Motor neuron (in vitro differentiated cells): Measurements from ENCODE around the gene DDX4. TPM values are rescaled to one million over a fixed set of nuclear protein-coding genes. Genes with fewer than 3 reads are reported as not detected.

Experiments used
- ATAC-seq, 8 experiments: fragments of 200-7000 bp; cut with Tn5 transposase; replicated peaks in 6 of 8; 2 replicates each; pipeline ENCODE4 v1.8.0; 2021; ENCODE audit warnings: mild to moderate bottlenecking in 8 of 8, moderate library complexity in 8 of 8
- H3K27ac ChIP-seq, 2 donors: fragments of 250-450 bp; sonication (Bioruptor Pico); 2 replicates each; pipeline ENCODE4 v1.9.0; 2021; ENCODE audit warnings: antibody characterized with exemption in 2 of 2, mild to moderate bottlenecking in 2 of 2, moderate library complexity in 1 of 2
- H3K4me1 ChIP-seq, 2 donors: fragments of 250-450 bp; sonication (Bioruptor Pico); replicated peaks in 1 of 2; 2 replicates each; pipeline ENCODE4 v1.6.1; 2021; ENCODE audit warnings: antibody characterized with exemption in 2 of 2, mild to moderate bottlenecking in 2 of 2, moderate library complexity in 1 of 2
- H3K4me3 ChIP-seq, 5 donors: fragments of 250-450 bp; sonication (Bioruptor Pico); 2 replicates each; pipeline ENCODE4 v1.9.0; 2021; ENCODE audit warnings: antibody characterized with exemption in 5 of 5, mild to moderate bottlenecking in 5 of 5, moderate library complexity in 4 of 5
- WGBS, 10 experiments: fragments of 450-650 bp; shearing (Covaris generic); methylation state at CpG; one replicate each; pipeline ENCODE4 v1.0.0; 2022; 5-methylcytosine and 5-hydroxymethylcytosine counted together
- in situ Hi-C, 9 experiments: fragments of 400-800 bp; cut with MboI; loops; one replicate each; pipeline ENCODE4 v1.15.0; 2021; ENCODE audit warnings: low sequenced_read_pairs in 9 of 9, low pct_unique_long_range_greater_than_20kb in 2 of 9; ENCODE audit not compliant: unreplicated experiment in 9 of 9
- total RNA-seq, 8 experiments: library from RNA; unstranded; fragments of 300-600 nt; gene quantifications; 2 replicates each; pipeline versions ENCODE4 v1.2.3 to v1.2.4, GENCODE V29; 2022

DDX4 gene
- total RNA-seq, 8 experiments from 2014 or later = 0.05 to 1.1 (median 0.53) TPM; not detected in 4

DNA sequence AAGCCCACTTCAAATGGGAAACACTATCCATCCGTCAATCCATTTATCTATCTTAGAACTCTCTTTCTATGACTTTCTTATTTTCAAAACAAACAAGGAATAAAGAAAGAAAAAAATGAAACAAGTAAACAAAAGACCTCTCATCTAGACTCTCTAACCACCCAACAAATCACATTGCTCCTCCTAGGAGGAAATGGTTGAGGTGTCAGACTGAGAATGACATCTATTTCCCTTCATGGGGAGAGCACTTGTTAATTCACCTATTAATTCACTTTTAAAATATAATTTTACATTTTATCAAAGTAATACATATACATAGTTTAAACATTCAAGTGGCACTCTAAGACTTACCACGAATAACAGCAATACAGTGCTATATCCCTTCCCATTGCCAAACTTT, 110.9 kb downstream of the DDX4 start:
- Histone ChIP-seq H3K4me3 (no peak overlapping the region), H3K27ac (no peak overlapping the region), H3K4me1 (no peaks in the 10 kb centered on the region)
- 36 to 100% (median 90%) methylated on average over 1 to 2 of the region's 2 CpGs for WGBS, 10 experiments
- in situ Hi-C loops = no loop called here
- no peak for ATAC-seq

- H3K4me1 ChIP-seq = no peaks in the 10 kb centered on the region
- WGBS, 10 experiments = 28 to 100% (median 87%) methylated on average over 1 to 9 of the region's 10 CpGs
- H3K4me3 ChIP-seq = no peak within 1 kb of the TSS
- H3K27ac ChIP-seq = no peak within 1 kb of the TSS
- peak in 7 of 8 experiments; percentile 50 to 99 (median 84) for ATAC-seq
- in situ Hi-C loops = no loop called here
Measured at GRCh38 chr5:55850839-55851674, 113.2 kb downstream of the DDX4 start, which contains the start of gene IL31RA. Gene IL31RA, plus strand, starts transcription at chr5:55851357. Its CDS starts 214 bp downstream, at chr5:55851571.

GRCh38 chr5:55851675-55851979, 113.8 kb downstream of the DDX4 start:
- 0 to 100% (median 92%) methylated on average over 1 to 2 of the region's 2 CpGs; no CpG with 5 or more reads in 3 of the 10 experiments for WGBS, 10 experiments
- in situ Hi-C loops = no loop called here
- no peak overlapping the region for H3K4me3 ChIP-seq

DNA sequence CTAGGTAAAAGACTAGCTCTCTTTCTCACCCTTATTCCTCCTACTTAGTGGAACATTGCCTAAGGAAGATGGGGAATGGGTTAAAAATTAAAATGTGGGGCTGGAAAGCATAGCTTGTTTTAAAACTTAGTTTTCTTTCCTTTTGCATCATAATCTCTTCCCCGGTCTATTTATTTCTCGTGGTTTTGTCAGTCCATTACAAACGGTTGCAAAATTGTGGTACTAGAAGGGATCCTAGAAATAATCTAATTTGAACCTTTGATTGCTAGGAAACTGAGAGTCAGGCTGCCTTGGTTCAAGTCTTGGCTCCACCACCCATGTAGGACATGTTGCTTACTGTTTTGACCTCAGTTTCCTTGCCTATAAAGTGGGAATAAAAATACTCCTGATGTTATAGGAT, 114.6 kb downstream of the DDX4 start:
- 0 to 87% (median 82%) methylated on average over 3 of the region's 3 CpGs; no CpG with 5 or more reads in 3 of the 10 experiments for WGBS, 10 experiments
- no peak overlapping the region for H3K27ac ChIP-seq
- in situ Hi-C loops = no loop called here
- no peak for ATAC-seq
- H3K4me1 ChIP-seq = no peaks in the 10 kb centered on the region
- no peak overlapping the region for H3K4me3 ChIP-seq

More at GRCh38 chr5:55851675-55851979, 113.8 kb downstream of the DDX4 start:
- Histone ChIP-seq H3K4me1 (no peaks in the 10 kb centered on the region), H3K27ac (no peak overlapping the region)
- ATAC-seq = peak in 1 of 8 experiments; percentile 20

GRCh38 chr5:55853041-55853670, 115.3 kb downstream of the DDX4 start:
- in situ Hi-C loops = no loop called here
- WGBS, 10 experiments = 0 to 100% (median 84%) methylated on average over 1 to 3 of the region's 3 CpGs
- Histone ChIP-seq H3K4me1 (no peaks in the 10 kb centered on the region), H3K4me3 (no peak overlapping the region), H3K27ac (no peak overlapping the region)
- peak in 2 of 8 experiments; percentile 28 to 62 for ATAC-seq

GRCh38 chr5:55853818-55854217, 116.0 kb downstream of the DDX4 start:
- H3K4me3 ChIP-seq = no peak overlapping the region
- in situ Hi-C loops = no loop called here
- H3K27ac ChIP-seq = no peak overlapping the region
- no peaks in the 10 kb centered on the region for H3K4me1 ChIP-seq
- ATAC-seq = no peak
- WGBS, 10 experiments = 5 to 92% (median 76%) methylated on average over 1 to 3 of the region's 3 CpGs; no CpG with 5 or more reads in 3 of the 10 experiments

- in situ Hi-C loops = no loop called here
- Histone ChIP-seq H3K4me1 (no peaks in the 10 kb centered on the region), H3K4me3 (no peak overlapping the region), H3K27ac (no peak overlapping the region)
- 50 to 100% (median 81%) methylated on average over 1 to 5 of the region's 5 CpGs; no CpG with 5 or more reads in 3 of the 10 experiments for WGBS, 10 experiments
- no peak for ATAC-seq
Measured at GRCh38 chr5:55855509-55855908, 117.6 kb downstream of the DDX4 start.

DNA sequence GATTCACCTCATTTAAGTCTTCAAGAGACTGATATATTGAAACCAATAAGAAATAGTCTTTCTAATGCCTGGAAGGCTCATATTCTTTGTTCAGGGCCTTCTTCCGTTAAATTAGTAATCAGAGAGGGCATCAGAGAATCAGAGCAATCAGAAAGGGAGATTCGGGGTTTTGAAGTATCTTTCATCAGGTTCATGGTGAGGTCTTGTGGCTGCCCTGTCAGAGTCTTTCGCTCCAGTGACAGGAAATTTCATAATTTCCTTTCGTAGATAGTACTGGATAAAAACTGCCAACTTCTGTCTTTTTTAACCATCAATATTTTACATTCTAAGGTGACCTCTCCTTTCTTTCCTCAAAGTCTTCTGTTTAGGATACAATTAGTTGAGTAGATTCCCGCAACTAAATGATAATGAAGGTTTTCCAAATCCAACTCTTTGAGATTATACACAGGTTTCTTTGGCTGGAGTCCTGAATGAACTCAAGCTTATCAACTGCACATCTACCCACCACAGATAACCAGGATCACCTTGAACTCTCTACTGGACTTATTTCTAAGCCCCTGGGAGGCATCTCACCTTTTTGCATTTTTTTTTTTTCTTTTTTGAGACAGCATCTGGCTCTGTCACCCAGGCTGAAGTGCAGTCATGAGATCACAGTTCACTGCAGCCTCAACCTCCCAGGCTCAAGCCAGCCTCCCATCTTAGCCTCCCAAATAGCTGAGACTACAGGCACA, 118.8 kb downstream of the DDX4 start:
- ATAC-seq = no peak
- Histone ChIP-seq H3K4me1 (no peaks in the 10 kb centered on the region), H3K4me3 (no peak overlapping the region), H3K27ac (no peak overlapping the region)
- 88 to 100% (median 98%) methylated on average over 1 to 5 of the region's 5 CpGs for WGBS, 10 experiments
- in situ Hi-C loops = no loop called here

DNA sequence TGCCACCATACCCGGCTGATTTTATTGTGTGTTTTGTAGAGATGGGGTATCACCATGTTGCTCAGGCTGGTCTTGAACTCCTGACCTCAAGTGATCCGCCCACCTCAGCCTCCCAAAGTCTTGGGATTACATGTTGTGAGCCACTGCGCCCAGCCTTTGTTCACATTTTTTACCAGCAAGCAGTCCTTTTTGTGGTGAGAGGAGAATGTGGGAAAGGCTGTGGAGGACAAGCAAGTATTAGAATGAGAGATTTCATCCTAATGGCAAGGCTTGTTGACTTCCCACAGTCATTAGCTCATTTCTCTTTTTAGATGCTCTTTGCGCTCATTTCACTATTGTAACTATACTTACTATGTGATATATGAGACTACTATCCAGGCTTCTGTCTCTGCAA, 119.4 kb downstream of the DDX4 start:
- in situ Hi-C loops = no loop called here
- whole genome bisulfite sequencing, 10 experiments = 60 to 100% (median 100%) methylated on average over 1 to 4 of the region's 4 CpGs; no CpG with 5 or more reads in 1 of the 10 experiments
- H3K4me3 ChIP-seq = no peak overlapping the region
- no peak for ATAC-seq
- H3K27ac ChIP-seq = no peak overlapping the region
- H3K4me1 ChIP-seq = no peaks in the 10 kb centered on the region

- no peaks in the 10 kb centered on the region for H3K4me1 ChIP-seq
- H3K4me3 ChIP-seq = no peak overlapping the region
- in situ Hi-C loops = no loop called here
- H3K27ac ChIP-seq = no peak overlapping the region
- WGBS, 10 experiments = 0 to 91% (median 65%) methylated on average over 1 to 2 of the region's 2 CpGs
- peak in 2 of 8 experiments; percentile 39 to 66 for ATAC-seq
Measured at GRCh38 chr5:55858104-55858503, 120.2 kb downstream of the DDX4 start.

GRCh38 chr5:55860288-55860687, 122.4 kb downstream of the DDX4 start:
- no peaks in the 10 kb centered on the region for H3K4me1 ChIP-seq
- in situ Hi-C loops = no loop called here
- no peak overlapping the region for H3K27ac ChIP-seq
- 43 to 100% (median 96%) methylated on average over 1 to 3 of the region's 3 CpGs; no CpG with 5 or more reads in 2 of the 10 experiments for WGBS, 10 experiments
- H3K4me3 ChIP-seq = no peak overlapping the region
- ATAC-seq = no peak

DNA sequence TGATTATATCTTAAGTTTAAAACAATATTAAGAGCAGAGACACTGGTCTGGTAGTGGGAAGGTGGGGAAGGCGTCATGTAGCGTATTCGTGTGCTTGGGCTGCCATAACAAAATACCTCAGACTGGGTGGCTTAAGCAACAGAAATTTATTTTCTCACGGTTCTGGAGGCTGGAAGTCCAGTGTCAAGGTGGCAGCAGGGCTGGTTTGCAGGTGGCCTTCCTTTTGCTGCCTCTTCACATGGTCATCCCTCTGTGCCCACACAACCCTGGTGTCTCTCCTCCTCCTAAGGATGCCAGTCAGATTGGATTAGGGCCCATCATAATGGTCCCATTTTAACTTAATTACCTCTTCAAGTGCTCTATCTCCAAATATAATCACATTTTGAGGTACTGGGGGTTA, 122.8 kb downstream of the DDX4 start:
- WGBS, 10 experiments = 44 to 100% (median 75%) methylated on average over 1 to 4 of the region's 4 CpGs; no CpG with 5 or more reads in 3 of the 10 experiments
- no peaks in the 10 kb centered on the region for H3K4me1 ChIP-seq
- in situ Hi-C loops = no loop called here
- H3K4me3 ChIP-seq = no peak overlapping the region
- ATAC-seq = no peak
- H3K27ac ChIP-seq = no peak overlapping the region
